PFSK-1 (cell line): ENCODE measurements around the gene ECE2.

Experiments
- POLR2AphosphoS5 ChIP-seq: IDR thresholded peaks from 2 replicates; pipeline ENCODE4 v1.6.1; 2012; ENCODE audit warnings: low read depth, mild to moderate bottlenecking, control low read depth, low read length, moderate library complexity
- SIN3A ChIP-seq: IDR thresholded peaks from 2 replicates; pipeline ENCODE4 v1.6.1; 2012; ENCODE audit warnings: mild to moderate bottlenecking, low read length, moderate library complexity, borderline replicate concordance; ENCODE audit not compliant: insufficient read depth
- TAF1 ChIP-seq: IDR thresholded peaks from 2 replicates; pipeline ENCODE4 v1.6.1; 2012; ENCODE audit warnings: low read length, control low read depth, borderline replicate concordance; ENCODE audit not compliant: insufficient read depth

GRCh38 chr3:184311633-184312032, 35.8 kb downstream of the ECE2 start:
- no peak for TF ChIP-seq POLR2AphosphoS5
- no peak for TF ChIP-seq TAF1
- no peak for TF ChIP-seq SIN3A
